ENCODE measurements around the gene CELA2A. TPM values are rescaled to one million over a fixed set of nuclear protein-coding genes. Genes with fewer than 3 reads are reported as not detected.
A peak's percentile ranks its signal among the peaks of the same experiment; 100 is the strongest.

CELA2A gene
- total RNA-seq (1 to 10 TPM in 1 of 4 donors, not detected in 3; 2.1 TPM), polyA plus RNA-seq (under 1 TPM in 1 of 3 donors, not detected in 2; 0.10 TPM)
- long read RNA-seq, donor 1: 0 reads
- long read RNA-seq, donor 2: 0 reads

GRCh38 chr1:15456313-15456954 is at the start of gene CELA2A:
Gene CELA2A, plus strand, starts transcription at chr1:15456732. Its CDS starts 22 bp downstream, at chr1:15456754.
- intact Hi-C loops (cut with DNase I): no loop called here
- TF ChIP-seq CTCF (IDR thresholded peaks at IDR 0.05): no peak
- Histone ChIP-seq H3K4me3 (no peak within 1 kb of the TSS), H3K4me1 (no peaks in the 10 kb centered on the region), H3K36me3 (ENCODE audit: insufficient read depth in 1 of 2, low read depth in 1 of 2) (no peaks in the 10 kb centered on the region), H3K27ac (no peak within 1 kb of the TSS), H3K27me3 (ENCODE audit: insufficient read depth in 3 of 3, low read length in 2 of 3) (peaks cover 0 to 2% (median 0%) of the 10 kb centered on the region in 3 donors), H3K9me3 (no peaks in the 10 kb centered on the region)
- WGBS, 3 donors: 91 to 94% (median 91%) methylated on average over 8 of the region's 8 CpGs
- DNase-seq (no peak), ATAC-seq (no peak)

GRCh38 chr1:15407580-15407979 is 49.0 kb upstream of the CELA2A start:
- DNase-seq (no peak), ATAC-seq (no peak)
- Histone ChIP-seq H3K9me3 (no peaks in the 10 kb centered on the region), H3K4me1 (no peaks in the 10 kb centered on the region), H3K4me3 (no peak overlapping the region), H3K36me3 (ENCODE audit: insufficient read depth in 1 of 2, low read depth in 1 of 2) (no peaks in the 10 kb centered on the region), H3K27me3 (ENCODE audit: insufficient read depth in 3 of 3, low read length in 2 of 3) (peaks cover 0 to 32% (median 9%) of the 10 kb centered on the region in 3 donors), H3K27ac (no peak overlapping the region)
- WGBS, 3 donors: 50 to 60% (median 57%) methylated on average over 7 of the region's 7 CpGs
- TF ChIP-seq CTCF (IDR thresholded peaks at IDR 0.05): no peak
- intact Hi-C loops (cut with DNase I): no loop called here

GRCh38 chr1:15408890-15409387 is 47.6 kb upstream of the CELA2A start:
- TF ChIP-seq CTCF (IDR thresholded peaks at IDR 0.05): no peak
- DNase-seq (no peak), ATAC-seq (peak in 2 of 4 donors; percentile 6 to 8)
- Histone ChIP-seq H3K9me3 (no peaks in the 10 kb centered on the region), H3K27me3 (ENCODE audit: insufficient read depth in 3 of 3, low read length in 2 of 3) (peaks cover 0 to 32% (median 9%) of the 10 kb centered on the region in 3 donors), H3K27ac (peak overlapping the region; percentile 16), H3K4me1 (no peaks in the 10 kb centered on the region), H3K4me3 (peak overlapping the region; percentile 74), H3K36me3 (ENCODE audit: insufficient read depth in 1 of 2, low read depth in 1 of 2) (no peaks in the 10 kb centered on the region)
- WGBS, 3 donors: 27 to 36% (median 33%) methylated on average over 14 of the region's 14 CpGs
- intact Hi-C loops (cut with DNase I): no loop called here

GRCh38 chr1:15409388-15410222 is 46.9 kb upstream of the CELA2A start, which contains the start of gene EFHD2:
Gene EFHD2, plus strand, starts transcription at chr1:15409888. Its CDS starts 84 bp downstream, at chr1:15409972.
- no peaks in the 10 kb centered on the region for H3K36me3 ChIP-seq (ENCODE audit: insufficient read depth in 1 of 2, low read depth in 1 of 2)
- intact Hi-C loops (cut with DNase I): no loop called here
- peak within 1 kb of the TSS; percentile 16 for H3K27ac ChIP-seq
- peak within 1 kb of the TSS; percentile 74 for H3K4me3 ChIP-seq
- H3K27me3 ChIP-seq (ENCODE audit: insufficient read depth in 3 of 3, low read length in 2 of 3): peaks cover 0 to 32% (median 11%) of the 10 kb centered on the region in 3 donors
- TF ChIP-seq CTCF (IDR thresholded peaks at IDR 0.05): no peak
- WGBS, 3 donors: 1% methylated on average over 51 to 99 of the region's 99 CpGs
- peak; percentile 72 to 85 (median 80) for ATAC-seq
- H3K9me3 ChIP-seq: no peaks in the 10 kb centered on the region
- no peaks in the 10 kb centered on the region for H3K4me1 ChIP-seq
- peak; percentile 84 to 85 for DNase-seq
